Hematopoietic multipotent progenitor cell treated with erythropoietin and hydrocortisone succinate and interleukin-3 and kit ligand, for 4 days (in vitro differentiated cells): ENCODE measurements around the gene ULBP3.
A peak's percentile ranks its signal among the peaks of the same experiment; 100 is the strongest.
"Not testable (repeated sequence)": the region's sequence is repeated elsewhere in the genome, so short reads cannot be mapped to it uniquely, and the experiment has no call there.

Source experiments
- DNase-seq: peaks from one replicate; pipeline ENCODE4 v3.0.0-alpha.2; 2015

ULBP3 gene

GRCh38 chr6:150038202-150039062, 30.5 kb downstream of the ULBP3 start:
- no peak for DNase-seq

GRCh38 chr6:150037526-150038201, 31.3 kb downstream of the ULBP3 start:
- DNase-seq: no peak

- DNase-seq: no peak
Measured at GRCh38 chr6:150036081-150036480, 32.8 kb downstream of the ULBP3 start.

GRCh38 chr6:150033207-150033771, 35.6 kb downstream of the ULBP3 start:
- no peak for DNase-seq

- no peak for DNase-seq
Measured at GRCh38 chr6:150032598-150032997, 36.3 kb downstream of the ULBP3 start.

GRCh38 chr6:150030611-150031010, 38.3 kb downstream of the ULBP3 start:
- DNase-seq: no peak

- no peak for DNase-seq
Measured at GRCh38 chr6:150029749-150030148, 39.2 kb downstream of the ULBP3 start.

GRCh38 chr6:150029276-150029675, 39.6 kb downstream of the ULBP3 start:
- no peak for DNase-seq

GRCh38 chr6:150028799-150029198, 40.1 kb downstream of the ULBP3 start:
- DNase-seq: no peak

- DNase-seq: no peak
Measured at GRCh38 chr6:150027806-150028565, 40.9 kb downstream of the ULBP3 start.

GRCh38 chr6:150026976-150027805, 41.7 kb downstream of the ULBP3 start:
- DNase-seq: no peak

- DNase-seq: peak; percentile 18
Measured at GRCh38 chr6:150025201-150025917, 43.6 kb downstream of the ULBP3 start, which contains the start of gene RAET1L. TSS of gene RAET1L (minus strand) at chr6:150025532. CDS start at chr6:150025471, 61 bp downstream.

GRCh38 chr6:150024646-150025155, 44.2 kb downstream of the ULBP3 start:
- no peak for DNase-seq

GRCh38 chr6:150024021-150024420, 44.9 kb downstream of the ULBP3 start:
- not testable (repeated sequence) for DNase-seq

- DNase-seq: not testable (repeated sequence)
Measured at GRCh38 chr6:150021870-150022269, 47.1 kb downstream of the ULBP3 start.

GRCh38 chr6:150018846-150019580, 49.9 kb downstream of the ULBP3 start:
- DNase-seq: no peak

- DNase-seq: not testable (repeated sequence)
Measured at GRCh38 chr6:150017186-150017521, 51.8 kb downstream of the ULBP3 start.

- DNase-seq: peak; percentile 85
Measured at GRCh38 chr6:150016324-150017185, 52.4 kb downstream of the ULBP3 start.

GRCh38 chr6:150015281-150016001, 53.5 kb downstream of the ULBP3 start:
- not testable (repeated sequence) for DNase-seq
